ENCODE measurements around the gene TMOD1. TPM values are rescaled to one million over a fixed set of nuclear protein-coding genes. Genes with fewer than 3 reads are reported as not detected.

The TMOD1 gene
- total RNA-seq, 1 donor from 2014 or later: 1.9 TPM

GRCh38 chr9:97562542-97562941 is 61.1 kb downstream of the TMOD1 start:
- Mint-ChIP-seq H3K36me3 (ENCODE audit: low read depth) (no peaks in the 10 kb centered on the region), H3K9me3 (no peaks in the 10 kb centered on the region), H3K27ac (no peak overlapping the region), H3K4me1 (no peaks in the 10 kb centered on the region), H3K27me3 (peaks cover 16% of the 10 kb centered on the region), H3K4me3 (no peak overlapping the region)
- DNase-seq: no peak
- CTCF ChIA-PET: no interaction called here
- no peak for TF ChIP-seq CTCF (IDR thresholded peaks at IDR 0.05)
- ATAC-seq (ENCODE audit: low read depth): no peak
- intact Hi-C loops (cut with micrococcal nuclease): no loop called here
- POLR2A ChIA-PET: no interaction called here

- no peak for DNase-seq
- Mint-ChIP-seq H3K4me3 (no peak overlapping the region), H3K27ac (no peak overlapping the region)
Observed at GRCh38 chr9:97563458-97564135, 62.1 kb downstream of the TMOD1 start.

GRCh38 chr9:97564291-97565175 is 63.1 kb downstream of the TMOD1 start:
- ATAC-seq (ENCODE audit: low read depth) (no peak), DNase-seq (no peak)
- H3K4me3 Mint-ChIP-seq: no peak overlapping the region
- no peaks in the 10 kb centered on the region for H3K9me3 Mint-ChIP-seq
- peaks cover 6% of the 10 kb centered on the region for H3K27me3 Mint-ChIP-seq
- no peak for TF ChIP-seq CTCF (IDR thresholded peaks at IDR 0.05)
- POLR2A ChIA-PET: no interaction called here
- intact Hi-C loops (cut with micrococcal nuclease): no loop called here
- H3K4me1 Mint-ChIP-seq: no peaks in the 10 kb centered on the region
- H3K27ac Mint-ChIP-seq: no peak overlapping the region
- CTCF ChIA-PET: no interaction called here
- H3K36me3 Mint-ChIP-seq (ENCODE audit: low read depth): no peaks in the 10 kb centered on the region

More at GRCh38 chr9:97563458-97564135, 62.1 kb downstream of the TMOD1 start:
- ChIA-PET POLR2A (no interaction called here), CTCF (no interaction called here)
- Mint-ChIP-seq H3K4me1 (no peaks in the 10 kb centered on the region), H3K36me3 (ENCODE audit: low read depth) (no peaks in the 10 kb centered on the region), H3K27me3 (peaks cover 12% of the 10 kb centered on the region), H3K9me3 (no peaks in the 10 kb centered on the region)
- intact Hi-C loops (cut with micrococcal nuclease): no loop called here
- TF ChIP-seq CTCF (IDR thresholded peaks at IDR 0.05): no peak
- no peak for ATAC-seq (ENCODE audit: low read depth)

- ATAC-seq (ENCODE audit: low read depth): no peak
- peaks cover 3% of the 10 kb centered on the region for H3K27me3 Mint-ChIP-seq
- H3K9me3 Mint-ChIP-seq: no peaks in the 10 kb centered on the region
- no peaks in the 10 kb centered on the region for H3K4me1 Mint-ChIP-seq
- ChIA-PET CTCF (no interaction called here), POLR2A (no interaction called here)
- intact Hi-C loops (cut with micrococcal nuclease): no loop called here
- H3K4me3 Mint-ChIP-seq: no peak overlapping the region
- TF ChIP-seq CTCF (IDR thresholded peaks at IDR 0.05): no peak
- no peak for DNase-seq
- no peak overlapping the region for H3K27ac Mint-ChIP-seq
- no peaks in the 10 kb centered on the region for H3K36me3 Mint-ChIP-seq (ENCODE audit: low read depth)
Observed at GRCh38 chr9:97565262-97565661, 63.8 kb downstream of the TMOD1 start.

GRCh38 chr9:97567182-97567893 is 65.9 kb downstream of the TMOD1 start:
- no peak for ATAC-seq (ENCODE audit: low read depth)
- no peak overlapping the region for H3K4me3 Mint-ChIP-seq
- H3K9me3 Mint-ChIP-seq: no peaks in the 10 kb centered on the region
- H3K4me1 Mint-ChIP-seq: no peaks in the 10 kb centered on the region
- CTCF ChIA-PET: no interaction called here
- DNase-seq: no peak
- TF ChIP-seq CTCF (IDR thresholded peaks at IDR 0.05): no peak
- H3K27me3 Mint-ChIP-seq: no peaks in the 10 kb centered on the region
- POLR2A ChIA-PET: no interaction called here
- H3K27ac Mint-ChIP-seq: no peak overlapping the region
- intact Hi-C loops (cut with micrococcal nuclease): no loop called here
- H3K36me3 Mint-ChIP-seq (ENCODE audit: low read depth): no peaks in the 10 kb centered on the region
